IMR-90 (cell line): ENCODE results near the gene GINS3. TPM values are rescaled to one million over a fixed set of nuclear protein-coding genes. Genes with fewer than 3 reads are reported as not detected.

ENCODE experiments used
- ATAC-seq: fragments of 200-7000 bp; cut with Tn5 transposase; 2 replicates; pipeline ENCODE4 v1.9.1; 2020; ENCODE audit warnings: low read depth, mild to moderate bottlenecking, moderate library complexity
- BruUV-seq: library from RNA; stranded (reverse); fragments of 400-500 nt; replicated peaks from 2 replicates; lab custom pipeline; 2021; lab: Mats Ljungman, UMichigan
- CTCF ChIA-PET: fragments of 300-600 bp; formaldehyde crosslinking; extraction: SDS; loops from one replicate; lab custom pipeline; 2021; ENCODE audit warnings: antibody characterized with exemption; lab: Yijun Ruan, JAX
- POLR2A ChIA-PET: fragments of 300-600 bp; sonication (Branson Sonifier 250); formaldehyde crosslinking; loops from one replicate; lab custom pipeline; 2022; ENCODE audit warnings: antibody characterized with exemption; ENCODE audit not compliant: unreplicated experiment; lab: Charles Lee
- DNase-seq: peaks from one replicate; pipeline ENCODE4 v3.0.0; 2013
- H2AFZ ChIP-seq: replicated peaks from 2 replicates; pipeline ENCODE3; 2013; ENCODE audit warnings: low read length, mild to moderate bottlenecking; ENCODE audit not compliant: poor library complexity
- H2AK5ac ChIP-seq: 2 replicates; pipeline ENCODE4 v1.6.1; 2013; ENCODE audit warnings: low read depth, low read length, inconsistent platforms
- H2AK9ac ChIP-seq: replicated peaks from 2 replicates; pipeline ENCODE3; 2013; ENCODE audit warnings: mild to moderate bottlenecking, low read depth, low read length, moderate library complexity; ENCODE audit not compliant: poor library complexity
- H2BK120ac ChIP-seq: 2 replicates; pipeline ENCODE4 v1.6.1; 2013; ENCODE audit warnings: low read depth, low read length, inconsistent platforms
- H2BK15ac ChIP-seq: 3 replicates; pipeline ENCODE4 v1.6.1; 2013; ENCODE audit warnings: low read depth, low read length, inconsistent platforms
- H2BK20ac ChIP-seq: 2 replicates; pipeline ENCODE4 v1.6.1; 2013; ENCODE audit warnings: low read depth, mild to moderate bottlenecking, inconsistent platforms, low read length, moderate library complexity
- H2BK5ac ChIP-seq: 2 replicates; pipeline ENCODE4 v1.6.1; 2013; ENCODE audit warnings: mild to moderate bottlenecking, low read depth, low read length, inconsistent platforms; ENCODE audit not compliant: poor library complexity, severe bottlenecking
- H3K14ac ChIP-seq: replicated peaks from 2 replicates; pipeline ENCODE4 v1.6.1; 2013; ENCODE audit warnings: low read depth, low read length, inconsistent platforms
- H3K18ac ChIP-seq: 2 replicates; pipeline ENCODE4 v1.6.1; 2013; ENCODE audit warnings: low read depth, low read length, control low read depth
- H3K23ac ChIP-seq: 2 replicates; pipeline ENCODE4 v1.6.1; 2013; ENCODE audit warnings: low read depth, low read length, inconsistent platforms
- H3K27ac ChIP-seq: 2 replicates; pipeline ENCODE4 v1.5.1; 2013; ENCODE audit warnings: mild to moderate bottlenecking, control low read depth, low read length; ENCODE audit not compliant: insufficient read depth
- H3K27me3 ChIP-seq: 2 replicates; pipeline ENCODE4 v1.6.1; 2013; ENCODE audit warnings: low read length; ENCODE audit not compliant: control insufficient read depth, insufficient read depth
- H3K36me3 ChIP-seq: 2 replicates; pipeline ENCODE4 v1.6.1; 2013; ENCODE audit warnings: low read length, mixed read lengths; ENCODE audit not compliant: control insufficient read depth, insufficient read depth
- H3K4ac ChIP-seq: 2 replicates; pipeline ENCODE4 v1.6.1; 2013; ENCODE audit warnings: low read depth, low read length, inconsistent platforms
- H3K4me1 ChIP-seq: 2 replicates; pipeline ENCODE4 v1.6.1; 2013; ENCODE audit warnings: low read length, mixed read lengths; ENCODE audit not compliant: control insufficient read depth, insufficient read depth
- H3K4me2 ChIP-seq: 2 replicates; pipeline ENCODE4 v1.6.1; 2013; ENCODE audit warnings: low read depth, mild to moderate bottlenecking, control low read depth, low read length, moderate library complexity
- H3K4me3 ChIP-seq: 2 replicates; pipeline ENCODE4 v1.5.1; 2013; ENCODE audit warnings: low read depth, mild to moderate bottlenecking, control low read depth, low read length, moderate library complexity; ENCODE audit not compliant: insufficient read depth
- H3K56ac ChIP-seq: 2 replicates; pipeline ENCODE4 v1.6.1; 2013; ENCODE audit warnings: low read length, inconsistent platforms; ENCODE audit not compliant: insufficient read depth; ENCODE audit errors: extremely low read depth
- H3K79me1 ChIP-seq, 2 experiments: 2 replicates each; pipeline ENCODE4 v1.6.1; 2013; ENCODE audit warnings: low read length in 2 of 2, inconsistent platforms in 1 of 2, low read depth in 1 of 2
- H3K9ac ChIP-seq: 2 replicates; pipeline ENCODE4 v1.6.1; 2013; ENCODE audit warnings: low read depth, low read length, control low read depth
- H3K9me1 ChIP-seq: 2 replicates; pipeline ENCODE4 v1.6.1; 2013; ENCODE audit warnings: low read length, inconsistent platforms; ENCODE audit not compliant: insufficient read depth
- H3K9me3 ChIP-seq: 2 replicates; pipeline ENCODE4 v1.6.1; 2013; ENCODE audit warnings: low read length; ENCODE audit not compliant: control insufficient read depth, insufficient read depth
- H4K20me1 ChIP-seq: 2 replicates; pipeline ENCODE4 v1.6.1; 2013; ENCODE audit warnings: low read length, inconsistent platforms; ENCODE audit not compliant: insufficient read depth
- H4K5ac ChIP-seq: 2 replicates; pipeline ENCODE4 v1.6.1; 2013; ENCODE audit warnings: mild to moderate bottlenecking, low read depth, low read length, control low read depth
- H4K8ac ChIP-seq, 2 experiments: 2 replicates each; pipeline ENCODE4 v1.6.1; 2013; ENCODE audit warnings: low read depth in 2 of 2, low read length in 2 of 2, control low read depth in 1 of 2, inconsistent platforms in 1 of 2
- H4K91ac ChIP-seq: 2 replicates; pipeline ENCODE4 v1.6.1; 2013; ENCODE audit warnings: low read depth, low read length, inconsistent platforms; ENCODE audit not compliant: insufficient read depth
- BHLHE40 ChIP-seq: fragments of 150-350 bp; IDR thresholded peaks from 2 replicates; pipeline ENCODE4 v1.6.1; 2016; ENCODE audit warnings: mild to moderate bottlenecking, low read depth, low read length
- CHD1 ChIP-seq: IDR thresholded peaks from 2 replicates; pipeline ENCODE4 v1.6.1; 2012; ENCODE audit warnings: low read depth, low read length, improper control_type of control experiment
- FOS ChIP-seq: fragments of 150-350 bp; IDR thresholded peaks from 2 replicates; pipeline ENCODE4 v1.6.1; 2016; ENCODE audit warnings: low read depth, low read length
- MAFK ChIP-seq: IDR thresholded peaks from 2 replicates; pipeline ENCODE4 v1.6.1; 2012; ENCODE audit warnings: low read depth, low read length, improper control_type of control experiment
- MAZ ChIP-seq: IDR thresholded peaks from 2 replicates; pipeline ENCODE4 v1.6.1; 2012; ENCODE audit warnings: low read depth, mild to moderate bottlenecking, low read length, improper control_type of control experiment, moderate library complexity, borderline replicate concordance
- NFE2L2 ChIP-seq: fragments of 150-350 bp; IDR thresholded peaks from 2 replicates; pipeline ENCODE4 v1.6.1; 2016; ENCODE audit warnings: low read depth, mild to moderate bottlenecking, low read length
- POLR2A ChIP-seq: IDR thresholded peaks from 2 replicates; pipeline ENCODE4 v1.6.1; 2012; ENCODE audit warnings: mild to moderate bottlenecking, low read depth, low read length
- RAD21 ChIP-seq: IDR thresholded peaks from 2 replicates; pipeline ENCODE4 v1.6.1; 2012; ENCODE audit warnings: low read length, improper control_type of control experiment
- RCOR1 ChIP-seq: IDR thresholded peaks from 2 replicates; pipeline ENCODE4 v1.6.1; 2012; ENCODE audit warnings: mild to moderate bottlenecking, low read length, improper control_type of control experiment; ENCODE audit not compliant: insufficient replicate concordance
- RFX5 ChIP-seq: IDR thresholded peaks from 2 replicates; pipeline ENCODE4 v1.8.0; 2012; ENCODE audit warnings: low read depth, mild to moderate bottlenecking, low read length, moderate library complexity
- SMC3 ChIP-seq: fragments of 150-350 bp; IDR thresholded peaks from 2 replicates; pipeline ENCODE4 v1.6.1; 2016; ENCODE audit warnings: low read depth, mild to moderate bottlenecking, antibody characterized with exemption, low read length, moderate library complexity
- WGBS, 2 experiments: methylation state at CpG; one replicate each; pipeline versions ENCODE4 v1.1.5 to v1.1.7; 2013; ENCODE audit warnings: missing lambda C conversion rate in 2 of 2; ENCODE audit not compliant: insufficient read length in 1 of 2; ENCODE audit errors: extremely low coverage in 2 of 2; 5-methylcytosine and 5-hydroxymethylcytosine counted together
- dilution Hi-C: fragments of 300-500 bp; cut with HindIII; formaldehyde crosslinking; loops from one replicate; pipeline ENCODE4 v1.14.3; 2018; ENCODE audit warnings: low sequenced_read_pairs; ENCODE audit not compliant: unreplicated experiment
- in situ Hi-C: fragments of 300-500 bp; cut with MboI; formaldehyde crosslinking; loops from 3 replicates; pipeline ENCODE4 v1.14.3; 2019; ENCODE audit warnings: low sequenced_read_pairs, inconsistent platforms, mixed read lengths
- intact Hi-C: fragments of 100-400 bp; cut with micrococcal nuclease; formaldehyde crosslinking; loops from 2 replicates; pipeline ENCODE4 v1.10.0; 2022
- polyA plus RNA-seq, 3 experiments: library from polyadenylated mRNA; depleted of rRNA; stranded (reverse); fragments of >200 nt; gene quantifications; 2 replicates each; pipeline ENCODE4 v1.2.3, GENCODE V29; 2012; ENCODE audit warnings: low replicate concordance in 1 of 3
- total RNA-seq: library from RNA; depleted of rRNA; stranded (reverse); fragments of >200 nt; gene quantifications from 2 replicates; pipeline ENCODE4 v1.2.3, GENCODE V29; 2012
- TF ChIP-seq, protein P1 (sequence below): fragments of 150-350 bp; IDR thresholded peaks from 2 replicates; pipeline ENCODE4 v1.6.1; 2016; ENCODE audit warnings: low read depth, mild to moderate bottlenecking, low read length, moderate library complexity, borderline replicate concordance
- TF ChIP-seq, protein P2 (sequence below): fragments of 150-350 bp; IDR thresholded peaks from 2 replicates; pipeline ENCODE4 v1.6.1; 2017; ENCODE audit warnings: mild to moderate bottlenecking, antibody characterized with exemption, low read length, low read depth
- TF ChIP-seq, protein P3 (sequence below): conservative IDR thresholded peaks from 2 replicates; pipeline ENCODE4 v1.5.1; 2012; ENCODE audit warnings: mild to moderate bottlenecking, low read depth, low read length, improper control_type of control experiment

GINS3 gene
- total and polyA plus RNA-seq, 2 of the 4 experiments (the other 2 are of a cell fraction), result 5.2 to 5.4 TPM

GRCh38 chr16:58419241-58419990 lies 27.1 kb downstream of the GINS3 start:
- POLR2A ChIA-PET, result no interaction called here
- Histone ChIP-seq H3K14ac (no peak overlapping the region), H3K27me3 (peaks cover 1% of the 10 kb centered on the region; the same call in 1 of the 2 replicates), H4K8ac (no peak overlapping the region), H3K23ac (no peak overlapping the region), H2BK20ac (no peak overlapping the region), H2BK15ac (no peak overlapping the region), H3K18ac (no peak overlapping the region), H2AFZ (no peak overlapping the region), H3K4ac (no peak overlapping the region), H4K5ac (no peak overlapping the region), H3K79me1 (no peaks in the 10 kb centered on the region), H3K4me1 (peaks cover 2% of the 10 kb centered on the region; the same call in 1 of the 2 replicates), H3K9ac (no peak overlapping the region), H2BK5ac (no peak overlapping the region), H2AK5ac (no peak overlapping the region), H3K4me2 (no peak overlapping the region), H3K9me3 (no peaks in the 10 kb centered on the region), H2BK120ac (no peak overlapping the region), H3K4me3 (no peak overlapping the region), H2AK9ac (no peak overlapping the region), H3K9me1 (no peaks in the 10 kb centered on the region), H4K20me1 (no peaks in the 10 kb centered on the region), H3K36me3 (no peaks in the 10 kb centered on the region), H4K91ac (no peak overlapping the region), H3K27ac (no peak overlapping the region), H3K56ac (no peak overlapping the region)
- TF ChIP-seq CHD1, result no peak
- TF ChIP-seq RAD21, result no peak
- TF ChIP-seq, protein P1, sequence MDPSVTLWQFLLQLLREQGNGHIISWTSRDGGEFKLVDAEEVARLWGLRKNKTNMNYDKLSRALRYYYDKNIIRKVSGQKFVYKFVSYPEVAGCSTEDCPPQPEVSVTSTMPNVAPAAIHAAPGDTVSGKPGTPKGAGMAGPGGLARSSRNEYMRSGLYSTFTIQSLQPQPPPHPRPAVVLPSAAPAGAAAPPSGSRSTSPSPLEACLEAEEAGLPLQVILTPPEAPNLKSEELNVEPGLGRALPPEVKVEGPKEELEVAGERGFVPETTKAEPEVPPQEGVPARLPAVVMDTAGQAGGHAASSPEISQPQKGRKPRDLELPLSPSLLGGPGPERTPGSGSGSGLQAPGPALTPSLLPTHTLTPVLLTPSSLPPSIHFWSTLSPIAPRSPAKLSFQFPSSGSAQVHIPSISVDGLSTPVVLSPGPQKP, result no peak
- TF ChIP-seq RCOR1, result no peak
- TF ChIP-seq, protein P2, sequence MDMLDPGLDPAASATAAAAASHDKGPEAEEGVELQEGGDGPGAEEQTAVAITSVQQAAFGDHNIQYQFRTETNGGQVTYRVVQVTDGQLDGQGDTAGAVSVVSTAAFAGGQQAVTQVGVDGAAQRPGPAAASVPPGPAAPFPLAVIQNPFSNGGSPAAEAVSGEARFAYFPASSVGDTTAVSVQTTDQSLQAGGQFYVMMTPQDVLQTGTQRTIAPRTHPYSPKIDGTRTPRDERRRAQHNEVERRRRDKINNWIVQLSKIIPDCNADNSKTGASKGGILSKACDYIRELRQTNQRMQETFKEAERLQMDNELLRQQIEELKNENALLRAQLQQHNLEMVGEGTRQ, result no peak
- TF ChIP-seq, protein P3, sequence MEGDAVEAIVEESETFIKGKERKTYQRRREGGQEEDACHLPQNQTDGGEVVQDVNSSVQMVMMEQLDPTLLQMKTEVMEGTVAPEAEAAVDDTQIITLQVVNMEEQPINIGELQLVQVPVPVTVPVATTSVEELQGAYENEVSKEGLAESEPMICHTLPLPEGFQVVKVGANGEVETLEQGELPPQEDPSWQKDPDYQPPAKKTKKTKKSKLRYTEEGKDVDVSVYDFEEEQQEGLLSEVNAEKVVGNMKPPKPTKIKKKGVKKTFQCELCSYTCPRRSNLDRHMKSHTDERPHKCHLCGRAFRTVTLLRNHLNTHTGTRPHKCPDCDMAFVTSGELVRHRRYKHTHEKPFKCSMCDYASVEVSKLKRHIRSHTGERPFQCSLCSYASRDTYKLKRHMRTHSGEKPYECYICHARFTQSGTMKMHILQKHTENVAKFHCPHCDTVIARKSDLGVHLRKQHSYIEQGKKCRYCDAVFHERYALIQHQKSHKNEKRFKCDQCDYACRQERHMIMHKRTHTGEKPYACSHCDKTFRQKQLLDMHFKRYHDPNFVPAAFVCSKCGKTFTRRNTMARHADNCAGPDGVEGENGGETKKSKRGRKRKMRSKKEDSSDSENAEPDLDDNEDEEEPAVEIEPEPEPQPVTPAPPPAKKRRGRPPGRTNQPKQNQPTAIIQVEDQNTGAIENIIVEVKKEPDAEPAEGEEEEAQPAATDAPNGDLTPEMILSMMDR, result no peak
- no peak for TF ChIP-seq BHLHE40
- TF ChIP-seq POLR2A, result no peak
- TF ChIP-seq MAZ, result no peak
- TF ChIP-seq SMC3, result no peak
- no peak for TF ChIP-seq NFE2L2
- TF ChIP-seq FOS, result no peak
- TF ChIP-seq RFX5, result no peak
- no peak for TF ChIP-seq MAFK
- dilution Hi-C loops, result no loop called here
- ATAC-seq (no peak), DNase-seq (no peak)
- in situ Hi-C loops, result no loop called here
- intact Hi-C loops, result no loop called here
- WGBS, 2 experiments, result 53% methylated on average over 9 of the region's 15 CpGs; no CpG with 5 or more reads in 1 of the 2 experiments
- CTCF ChIA-PET, result interaction anchor here (0.6 to 1.1 kb wide), 2 partner anchors 11 to 463 kb away, joined by 3 read pairs; no protein-coding TSS in a partner anchor
- BruUV-seq, result no TSS peak
